ENCODE data around the gene CDKN2D.
"Not testable (repeated sequence)": the region's sequence is repeated elsewhere in the genome, so short reads cannot be mapped to it uniquely, and the experiment has no call there.

Gene CDKN2D

DNA sequence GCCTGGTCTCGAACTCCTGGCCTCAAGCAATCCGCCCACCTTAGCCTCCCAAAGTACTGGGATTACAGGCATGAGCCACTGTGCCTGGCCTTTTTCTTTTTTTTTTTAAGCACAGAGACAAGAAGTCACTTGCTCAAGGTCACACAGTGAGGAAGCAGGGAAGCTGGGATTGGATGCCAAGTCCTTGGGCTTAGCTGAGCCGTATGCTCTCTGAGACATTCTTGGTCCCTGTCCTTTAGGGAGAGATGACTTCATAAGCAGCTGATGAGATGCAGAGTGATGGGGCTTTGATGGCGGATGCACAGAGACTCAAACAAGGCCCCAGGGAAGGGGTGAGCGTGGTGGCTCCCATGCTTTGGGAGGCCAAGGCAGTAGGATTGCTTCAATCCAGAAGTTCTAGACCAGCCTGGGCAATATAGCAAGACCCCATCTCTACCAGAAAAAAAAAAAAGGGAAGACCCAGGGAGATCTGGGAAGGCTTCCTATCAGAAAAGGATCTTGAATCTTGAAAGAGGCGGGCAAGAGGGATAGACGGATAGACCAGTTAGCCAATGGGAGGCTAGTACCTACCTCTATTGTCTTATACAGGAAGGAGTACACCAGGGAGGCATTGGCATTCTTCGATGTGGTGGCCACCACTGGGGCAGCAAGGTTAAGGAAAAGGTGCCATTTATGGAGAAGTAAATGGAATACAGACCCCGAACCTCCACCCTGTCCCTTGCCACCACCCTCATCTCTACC lies 14.4 kb upstream of the CDKN2D start:
- intact Hi-C loops (cut with DNase I), result loop anchor here (5.0 kb wide), 1 partner anchor 114 kb away; no protein-coding TSS in a partner anchor
- DNase-seq, result no peak

GRCh38 chr19:10582091-10582490 lies 13.3 kb upstream of the CDKN2D start:
- intact Hi-C loops (cut with DNase I), result loop anchor here (5.0 kb wide), 1 partner anchor 115 kb away; no protein-coding TSS in a partner anchor

GRCh38 chr19:10580979-10581631 lies 12.3 kb upstream of the CDKN2D start:
- peak; percentile 79 to 98 (median 90) for DNase-seq

More at GRCh38 chr19:10582091-10582490, 13.3 kb upstream of the CDKN2D start:
- no peak for DNase-seq

GRCh38 chr19:10577951-10578350 lies 9.2 kb upstream of the CDKN2D start:
- DNase-seq, result no peak
- intact Hi-C loops (cut with DNase I), result no loop called here

More at GRCh38 chr19:10580979-10581631, 12.3 kb upstream of the CDKN2D start:
- intact Hi-C loops (cut with DNase I), result loop anchor here (1.0 to 5.0 kb wide), 2 partner anchors 63 to 116 kb away; no protein-coding TSS in a partner anchor

DNA sequence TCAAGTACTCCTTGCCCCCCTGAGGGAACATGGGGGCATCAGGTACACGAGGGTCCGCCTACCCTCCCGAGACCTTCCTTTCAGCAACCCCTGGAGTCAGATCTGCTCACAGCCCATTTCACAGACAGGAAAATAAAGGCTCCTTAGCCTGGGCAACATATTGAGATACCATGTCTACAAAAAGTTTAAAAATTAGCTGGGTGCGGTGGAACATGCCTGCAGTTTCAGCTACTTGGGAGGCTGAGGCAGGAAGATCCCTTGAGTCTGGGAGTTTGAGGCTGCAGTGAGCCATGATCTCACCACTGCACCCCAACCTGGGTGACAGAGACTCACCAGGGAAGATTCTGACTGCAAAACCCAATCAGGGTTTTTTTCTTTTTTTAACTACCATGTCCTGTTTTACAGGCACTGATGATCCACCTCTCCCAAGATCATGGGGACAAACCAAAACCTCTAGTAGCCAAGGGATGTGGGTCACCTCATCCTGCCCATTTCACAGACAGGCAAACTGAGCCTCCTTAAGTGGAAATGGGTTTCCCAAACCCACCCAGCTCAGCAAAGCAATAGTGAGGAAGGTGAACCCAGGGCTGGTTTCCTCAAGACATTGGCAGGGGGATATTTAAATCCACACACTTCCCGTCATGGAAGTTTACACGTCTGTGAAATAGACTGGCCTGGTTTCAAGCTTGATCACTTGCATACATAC lies 6.4 kb upstream of the CDKN2D start:
- no peak for DNase-seq
- intact Hi-C loops (cut with DNase I), result no loop called here

GRCh38 chr19:10574462-10574861 lies 5.7 kb upstream of the CDKN2D start:
- intact Hi-C loops (cut with DNase I), result no loop called here
- DNase-seq, result no peak

DNA sequence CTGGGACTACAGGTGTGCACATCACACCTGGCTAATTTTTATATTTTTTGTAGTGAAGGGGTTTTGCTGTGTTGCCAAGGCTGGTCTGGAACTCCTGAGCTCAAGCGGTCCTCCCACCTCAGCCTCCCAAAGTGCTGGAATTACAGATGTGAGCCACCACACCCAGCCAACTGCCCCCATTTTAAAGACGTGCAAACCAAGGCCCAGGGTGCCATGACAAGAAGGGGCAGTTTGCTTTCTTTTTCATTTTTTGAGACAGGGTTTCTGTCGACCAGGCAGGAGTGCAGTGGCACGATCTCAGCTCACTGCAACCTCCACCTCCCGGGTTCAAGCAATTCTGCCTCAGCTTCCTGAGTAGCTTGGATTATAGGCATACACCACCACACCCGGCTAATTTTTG lies 5.0 kb upstream of the CDKN2D start:
- intact Hi-C loops (cut with DNase I), result loop anchor here (2.0 kb wide), 1 partner anchor 169 kb away; no protein-coding TSS in a partner anchor
- not testable (repeated sequence) for DNase-seq

DNA sequence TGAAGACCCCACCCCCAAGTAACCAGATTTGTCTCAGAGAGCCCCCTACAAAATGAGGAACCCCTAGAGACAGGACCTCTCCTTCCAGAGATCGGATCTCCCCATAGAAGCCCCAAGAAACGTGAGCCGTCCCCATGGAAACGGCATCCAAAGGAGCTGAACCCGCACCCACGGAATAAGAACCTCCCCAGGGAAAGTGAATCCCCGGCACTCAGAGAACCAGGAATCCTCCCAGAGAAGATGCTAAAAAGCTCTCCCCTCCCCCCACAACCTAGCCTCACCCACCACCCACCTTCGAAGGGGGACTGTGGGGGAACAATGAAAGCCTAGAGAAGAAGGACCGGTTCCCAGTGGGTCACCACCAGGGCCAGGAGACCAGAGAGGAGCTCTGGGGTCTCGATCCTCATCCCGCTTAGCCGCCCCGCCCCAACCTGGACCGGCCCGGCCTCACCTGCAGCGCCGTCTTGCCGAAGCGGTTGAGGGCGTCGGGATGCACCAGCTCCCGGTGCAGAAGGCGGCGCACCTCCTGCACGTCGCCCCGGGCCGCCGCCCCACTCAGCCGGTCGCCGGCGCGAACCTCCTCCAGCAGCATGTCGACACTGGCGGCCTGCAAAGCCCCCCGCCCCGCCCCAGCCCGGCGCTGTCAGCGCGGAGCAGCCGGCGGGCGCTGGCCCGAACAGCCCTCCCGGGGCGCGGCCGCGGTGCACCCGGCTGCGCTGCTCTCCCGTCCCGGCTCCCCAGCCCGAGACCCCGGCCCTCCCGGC lies 535 bp downstream of the CDKN2D start:
- DNase-seq, result peak in 4 of 10 donors; percentile 14 to 80 (median 23)
- intact Hi-C loops (cut with DNase I), result loop anchor here (5.0 kb wide), 2 partner anchors 66 to 84 kb away; partner anchors contain the start of genes ILF3 and KEAP1

DNA sequence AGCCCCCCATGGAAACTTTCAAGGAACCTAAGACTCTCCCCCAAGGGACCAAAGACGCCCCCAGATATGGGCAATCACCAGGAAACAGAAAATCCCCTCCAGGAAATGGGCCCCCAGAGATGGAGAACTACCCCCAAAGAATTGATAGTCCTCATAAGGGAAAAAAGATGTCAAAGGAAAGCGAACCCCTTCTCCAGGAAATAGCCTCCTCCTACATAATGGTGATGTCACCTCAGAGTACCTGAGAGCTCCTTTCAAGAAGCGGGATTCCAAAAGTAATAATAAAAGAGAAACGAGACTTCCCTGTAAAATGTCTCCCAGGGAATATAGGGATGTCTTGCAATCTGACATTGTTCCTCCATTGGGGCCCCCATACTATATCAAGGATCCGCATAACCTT lies 1.1 kb downstream of the CDKN2D start:
- intact Hi-C loops (cut with DNase I), result loop anchor here (5.0 kb wide), 2 partner anchors 65 to 85 kb away; partner anchors contain the start of genes ILF3 and KEAP1
- DNase-seq, result no peak

DNA sequence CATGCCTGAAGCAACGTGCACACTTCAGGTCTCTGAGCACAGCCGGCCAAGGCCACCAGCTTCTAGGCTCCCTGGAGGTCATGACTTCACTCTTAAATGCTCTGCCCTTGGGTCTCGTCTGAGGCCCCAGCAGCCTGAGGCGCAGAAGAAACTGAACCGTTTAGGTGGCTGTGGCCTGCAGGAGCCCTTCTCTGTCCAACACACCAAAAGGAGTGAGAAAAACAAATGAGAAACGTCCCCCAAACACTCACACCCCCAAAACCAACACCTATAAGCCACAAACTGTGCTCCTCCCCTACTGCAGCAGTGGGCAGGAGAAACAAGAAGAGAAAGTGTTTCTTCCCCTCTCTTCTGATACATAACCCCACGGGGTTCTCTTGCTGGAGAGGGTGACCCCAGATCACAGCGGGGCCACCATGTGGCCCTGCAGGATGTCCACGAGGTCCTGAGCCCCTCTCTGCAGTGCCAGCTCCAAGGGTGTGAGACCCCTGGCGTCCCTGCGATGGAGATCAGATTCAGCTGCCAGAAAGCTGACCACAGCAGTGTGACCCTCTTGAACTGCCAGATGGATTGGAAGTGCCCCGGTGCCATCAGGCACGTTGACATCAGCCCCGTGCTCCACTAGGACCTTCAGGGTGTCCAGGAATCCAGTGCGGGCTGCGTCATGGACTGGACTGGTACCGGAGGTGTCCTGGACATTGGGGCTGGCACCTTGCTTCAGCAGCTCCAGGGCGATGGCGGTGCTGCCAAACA lies 1.9 kb downstream of the CDKN2D start:
- intact Hi-C loops (cut with DNase I), result loop anchor here (5.0 kb wide), 2 partner anchors 65 to 85 kb away; partner anchors contain the start of genes ILF3 and KEAP1
- DNase-seq, result no peak

GRCh38 chr19:10566408-10566657 lies 2.4 kb downstream of the CDKN2D start:
- DNase-seq, result no peak
- intact Hi-C loops (cut with DNase I), result loop anchor here (5.0 kb wide), 2 partner anchors 64 to 86 kb away; partner anchors contain the start of genes ILF3 and KEAP1

GRCh38 chr19:10565567-10566407 lies 3.0 kb downstream of the CDKN2D start, which contains the start of gene KRI1:
Gene KRI1, minus strand, starts transcription at chr19:10566010. Its CDS starts 11 bp downstream, at chr19:10565999.
- intact Hi-C loops (cut with DNase I), result loop anchor here (5.0 kb wide), 2 partner anchors 63 to 87 kb away; partner anchors contain the start of genes ILF3 and KEAP1
- peak; percentile 94 to 100 (median 96) for DNase-seq

DNA sequence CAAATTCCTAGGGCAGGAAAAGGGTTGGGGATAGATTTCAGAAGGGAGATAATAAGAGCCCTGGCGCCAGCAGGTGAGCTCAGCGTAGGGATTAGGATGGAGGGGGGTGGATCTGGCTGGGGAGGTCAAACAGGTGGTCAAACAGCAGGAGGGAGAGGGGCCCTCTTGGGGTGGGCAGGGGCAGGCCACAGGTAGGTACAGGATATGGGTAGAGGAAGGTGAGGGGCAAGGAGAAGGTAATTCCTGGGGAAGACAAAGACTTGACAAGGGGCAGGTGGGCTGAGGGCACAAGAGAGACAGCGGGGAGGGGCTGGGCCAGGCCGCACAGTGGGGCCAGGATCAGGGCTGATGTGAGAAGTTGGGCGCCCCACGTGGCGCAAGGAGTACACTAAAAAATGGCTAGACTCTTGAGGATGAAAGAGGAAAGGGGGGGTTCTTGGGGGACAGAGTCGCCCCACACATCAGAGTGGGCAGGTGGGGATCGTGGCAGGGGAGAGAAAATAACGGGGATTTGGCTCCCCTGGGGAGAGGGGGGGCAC lies 3.7 kb downstream of the CDKN2D start:
- intact Hi-C loops (cut with DNase I), result loop anchor here (5.0 kb wide), 2 partner anchors 63 to 87 kb away; partner anchors contain the start of genes ILF3 and KEAP1
- peak in 1 of 10 donors; percentile 76 for DNase-seq

DNA sequence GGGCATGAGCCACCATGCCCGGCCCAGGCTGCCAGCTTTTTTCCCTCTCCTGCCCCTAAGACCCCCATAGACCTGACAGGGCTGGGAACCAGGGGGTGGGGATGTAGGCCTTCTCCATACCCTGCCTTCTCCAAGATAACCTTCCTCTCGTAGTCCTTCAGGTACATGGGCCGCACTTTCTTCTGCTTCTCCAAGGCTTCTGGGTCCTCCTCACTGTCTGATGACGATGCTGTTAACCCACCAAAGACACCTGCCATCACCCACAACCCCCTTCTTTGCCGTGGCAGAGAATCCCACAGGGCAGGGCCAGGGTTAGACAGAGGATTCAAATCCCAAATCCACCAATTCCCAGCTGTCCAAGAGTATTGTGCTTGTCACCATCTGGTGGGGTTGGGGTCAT lies 6.2 kb downstream of the CDKN2D start:
- DNase-seq, result no peak
- intact Hi-C loops (cut with DNase I), result no loop called here

DNA sequence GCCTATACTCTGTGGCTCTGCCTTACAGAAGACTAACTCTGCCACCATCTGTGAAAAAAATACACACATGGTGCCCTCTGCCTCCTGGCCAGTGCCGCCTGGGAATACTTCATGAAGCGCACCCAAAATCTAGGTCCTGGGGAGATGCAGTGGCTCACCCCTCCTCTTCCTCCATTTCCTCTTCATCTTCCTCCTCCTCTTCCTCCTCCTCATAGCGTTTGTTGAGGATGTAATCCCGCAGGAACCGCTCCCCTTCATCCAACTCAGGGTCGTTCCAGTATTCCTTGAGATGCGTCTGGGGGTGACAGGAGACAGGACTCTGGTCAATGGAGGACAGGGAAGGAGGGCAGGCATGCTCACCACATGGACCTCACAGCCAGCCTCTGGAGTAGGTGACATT lies 8.6 kb downstream of the CDKN2D start:
- intact Hi-C loops (cut with DNase I), result no loop called here

DNA sequence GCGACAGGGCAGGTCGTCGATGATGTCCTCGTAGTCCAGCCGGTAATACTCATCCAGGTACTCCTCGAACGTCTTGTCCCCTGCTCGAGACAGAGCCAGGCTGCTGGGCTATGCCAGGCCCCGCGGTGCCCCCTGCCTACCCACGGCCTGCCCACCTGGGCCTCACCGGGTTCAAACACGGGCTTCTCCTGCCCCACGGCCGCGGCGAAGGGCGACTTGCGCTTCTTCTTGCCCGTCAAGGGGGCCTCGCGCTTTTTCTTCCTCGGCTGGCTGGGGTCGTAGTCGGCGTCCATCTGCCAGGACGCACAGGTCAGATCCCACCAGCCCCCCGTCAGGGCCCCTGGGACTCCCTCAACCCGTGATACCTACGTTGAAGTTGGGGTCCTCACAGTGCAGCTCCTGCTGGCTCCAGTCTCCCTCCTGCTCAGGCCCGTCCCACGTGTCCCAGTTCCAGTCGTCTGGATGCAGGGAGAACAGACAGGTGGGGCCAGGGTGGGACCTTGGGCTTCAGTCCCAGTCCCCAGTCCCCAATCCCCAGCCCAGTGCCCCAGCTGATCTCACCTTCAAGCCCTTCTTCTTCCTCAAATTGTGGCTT lies 11.1 kb downstream of the CDKN2D start:
- no peak for DNase-seq
- intact Hi-C loops (cut with DNase I), result no loop called here

More for the DNA sequence above, 8.6 kb downstream of the CDKN2D start:
- DNase-seq, result no peak

- intact Hi-C loops (cut with DNase I), result no loop called here
- DNase-seq, result no peak
These were observed 13.2 kb downstream of the CDKN2D start for GRCh38 chr19:10555610-10555973.
